ENCODE measurements around the gene IPO11.

IPO11 gene

DNA sequence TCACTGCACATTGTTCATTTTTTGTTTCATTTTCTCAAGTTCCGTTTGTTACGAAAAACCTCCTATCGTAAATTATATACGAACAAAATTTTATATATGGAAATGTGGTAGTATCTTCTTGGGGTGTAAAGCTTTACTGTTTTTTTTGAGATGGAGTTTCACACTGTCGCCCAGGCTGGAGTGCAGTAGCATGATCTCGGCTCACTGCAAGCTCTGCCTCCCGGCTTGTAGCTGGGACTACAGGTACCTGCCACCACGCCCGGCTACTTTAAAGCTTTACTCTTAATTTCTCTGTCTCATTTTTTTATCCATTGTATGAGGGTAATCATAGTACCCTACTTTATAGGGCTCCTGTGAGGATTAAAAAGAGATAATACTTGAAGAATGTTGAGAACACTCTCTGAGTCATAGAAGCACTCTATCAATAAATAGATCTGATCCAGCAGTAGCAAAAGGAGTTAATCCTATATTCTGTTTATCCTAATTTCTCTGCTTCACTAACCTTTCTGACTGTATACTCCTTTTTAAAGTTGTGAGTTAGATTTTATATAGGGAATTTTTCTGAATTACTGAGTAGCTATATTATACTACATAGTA lies 160.5 kb downstream of the IPO11 start:
- DNase-seq (ENCODE audit: low spot score) = no peak

DNA sequence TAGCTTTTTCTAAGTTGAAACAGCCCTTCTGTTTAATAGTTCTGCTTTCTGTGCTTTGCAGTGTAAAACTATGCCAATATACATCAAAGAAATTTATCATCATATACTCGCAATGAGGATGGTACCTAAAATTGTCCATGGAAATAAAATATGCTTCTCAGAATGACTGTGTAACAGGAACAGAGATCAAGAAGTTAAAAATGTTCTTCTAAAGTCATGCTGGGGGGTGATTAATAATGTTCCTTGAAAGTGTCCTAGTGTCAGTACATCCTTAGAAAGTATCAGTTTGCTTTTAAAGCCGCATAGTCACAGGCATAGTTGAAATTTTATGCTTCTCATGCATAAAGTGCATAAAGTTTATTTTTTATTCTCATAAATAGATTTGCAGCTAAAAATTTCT lies 162.0 kb downstream of the IPO11 start:
- DNase-seq (ENCODE audit: low spot score) = no peak

- no peak for DNase-seq (ENCODE audit: low spot score)
These were observed 162.5 kb downstream of the IPO11 start for GRCh38 chr5:62575066-62575465.

- no peak for DNase-seq (ENCODE audit: low spot score)
These were observed 162.9 kb downstream of the IPO11 start for GRCh38 chr5:62575489-62575888.

DNA sequence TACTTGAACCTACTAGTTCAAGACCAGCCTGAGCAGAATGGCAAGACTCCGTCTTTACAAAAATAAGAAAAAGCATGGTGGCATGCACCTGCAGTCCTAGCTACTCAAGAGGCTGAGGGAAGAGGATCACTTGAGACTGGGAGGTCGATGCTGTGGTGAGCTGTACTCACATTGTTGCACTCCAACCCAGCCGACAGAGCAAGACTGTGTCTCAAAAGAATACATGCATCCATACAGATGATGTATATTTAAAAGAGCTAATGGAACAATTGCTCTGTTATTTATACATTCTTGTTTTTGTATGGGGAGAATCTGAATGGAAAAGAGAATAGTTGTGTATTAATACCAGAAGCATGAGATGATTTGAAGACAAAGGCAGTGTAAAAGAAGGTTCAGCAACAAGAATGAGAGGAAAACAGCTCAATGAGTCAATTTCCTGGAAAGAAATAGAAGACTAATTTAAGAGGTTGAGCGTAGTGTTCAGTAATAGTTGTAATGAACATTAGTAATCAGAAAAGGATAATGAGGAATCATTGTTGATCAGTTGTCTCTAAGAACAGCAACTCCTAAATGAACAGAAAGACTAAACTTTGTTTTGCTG lies 164.1 kb downstream of the IPO11 start:
- no peak for DNase-seq (ENCODE audit: low spot score)

- DNase-seq (ENCODE audit: low spot score) = no peak
These were observed 164.9 kb downstream of the IPO11 start for GRCh38 chr5:62577488-62577887.

DNA sequence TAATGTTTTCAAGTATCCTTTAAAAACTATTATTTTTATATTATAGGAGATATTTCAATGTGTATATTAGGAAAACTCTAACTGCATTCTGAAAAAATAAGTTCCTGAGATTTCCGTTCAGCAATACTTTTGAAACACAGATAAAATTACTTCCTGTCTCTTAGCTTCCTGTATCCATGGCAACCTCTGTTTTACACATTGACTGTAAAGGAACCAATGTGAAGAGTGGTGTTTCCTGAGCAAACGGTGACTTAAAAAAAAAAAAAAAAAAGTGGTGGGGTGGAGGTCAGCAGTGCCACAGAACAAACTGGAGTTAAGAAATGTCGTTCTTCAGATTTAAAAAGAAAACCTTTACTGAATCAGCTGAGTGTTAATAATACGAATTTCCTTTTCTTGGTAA lies 166.0 kb downstream of the IPO11 start, which contains the start of gene LRRC70:
Gene LRRC70 (plus strand): TSS at position 280 of the 400 bp plus-strand sequence. CDS start 620 bp downstream, outside the sequence.
- DNase-seq (ENCODE audit: low spot score) = no peak

- DNase-seq (ENCODE audit: low spot score) = no peak
These were observed 167.2 kb downstream of the IPO11 start for GRCh38 chr5:62579761-62580160.

- no peak for DNase-seq (ENCODE audit: low spot score)
These were observed 169.5 kb downstream of the IPO11 start for GRCh38 chr5:62581836-62582597.

DNA sequence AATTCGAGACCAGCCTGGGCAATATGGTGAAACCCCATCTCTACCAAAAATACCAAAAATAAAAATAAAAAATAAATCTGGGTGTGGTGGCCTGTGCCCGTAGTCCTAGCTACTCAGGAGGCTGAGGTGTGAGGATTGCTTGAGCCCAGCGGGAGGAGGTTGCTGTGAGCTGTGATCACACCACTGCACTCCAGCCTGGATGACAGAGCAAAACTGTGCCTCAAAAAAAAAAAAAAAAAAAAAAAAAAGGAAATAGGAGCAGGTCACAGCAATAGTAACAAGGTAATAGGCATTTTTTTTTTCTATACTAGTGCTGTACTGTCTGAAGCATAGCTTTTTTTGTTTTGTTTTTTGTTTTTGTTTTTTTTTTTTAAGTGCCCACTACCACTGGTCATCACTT lies 171.8 kb downstream of the IPO11 start:
- DNase-seq (ENCODE audit: low spot score) = no peak

GRCh38 chr5:62585306-62585705 lies 172.7 kb downstream of the IPO11 start:
- DNase-seq (ENCODE audit: low spot score) = no peak

DNA sequence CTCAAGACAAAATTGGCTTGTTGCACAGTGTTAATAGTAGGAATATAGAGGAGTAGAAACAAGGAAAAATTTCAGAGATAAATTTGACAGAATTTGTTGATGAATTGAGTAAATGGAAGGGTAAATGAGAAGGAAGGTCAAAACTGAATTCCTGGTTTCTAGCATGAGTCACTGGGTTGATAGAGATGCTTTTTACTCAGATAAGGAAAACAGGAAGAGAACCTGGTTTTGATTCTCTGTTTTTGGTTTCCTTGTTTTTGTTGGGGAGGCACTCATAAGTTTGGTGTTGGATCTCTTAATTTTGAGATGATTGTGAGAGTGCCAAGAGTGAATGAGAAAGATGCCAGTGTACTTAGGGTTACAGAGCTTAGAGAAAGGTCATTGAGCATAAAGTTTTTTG lies 173.2 kb downstream of the IPO11 start:
- DNase-seq (ENCODE audit: low spot score) = no peak

DNA sequence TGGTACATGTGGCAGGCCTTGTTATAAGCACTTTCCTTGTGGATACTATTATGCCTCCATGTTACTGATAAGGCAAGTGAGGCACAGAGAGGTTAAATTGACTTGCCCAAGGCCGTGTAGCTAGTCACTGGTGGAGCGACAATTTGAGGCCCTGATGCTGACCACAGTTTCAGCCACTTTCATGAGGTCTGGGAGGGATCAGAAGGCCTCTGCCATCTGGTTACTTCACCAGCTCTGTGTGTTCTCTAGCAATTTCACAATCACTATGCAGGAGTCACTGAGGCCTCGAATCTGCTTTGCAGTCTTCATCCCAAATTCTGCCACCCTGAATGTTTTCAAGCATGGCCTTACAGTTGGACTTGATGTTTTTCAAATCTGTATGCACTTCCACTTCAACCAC lies 175.2 kb downstream of the IPO11 start:
- DNase-seq (ENCODE audit: low spot score) = no peak

DNA sequence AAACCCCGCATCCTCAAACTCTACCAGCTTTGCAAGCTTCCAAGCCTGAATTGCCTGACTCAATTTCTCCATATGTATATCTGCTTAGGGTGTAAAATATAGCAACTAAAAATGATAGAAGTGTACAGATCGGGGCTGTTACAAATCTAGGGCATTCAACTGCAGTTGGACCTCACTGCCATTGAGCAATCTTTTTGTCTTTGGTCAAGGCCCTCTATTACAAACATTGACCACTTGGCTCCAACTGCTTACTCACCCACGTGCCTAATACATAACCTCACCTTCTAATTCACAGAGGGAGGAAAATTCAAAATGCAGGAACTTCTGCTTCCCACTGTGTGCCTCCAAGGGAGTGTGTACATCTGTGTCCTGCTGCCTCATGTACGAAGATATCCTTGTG lies 176.1 kb downstream of the IPO11 start:
- DNase-seq (ENCODE audit: low spot score) = no peak

GRCh38 chr5:62589504-62589903 lies 176.9 kb downstream of the IPO11 start:
- DNase-seq (ENCODE audit: low spot score) = peak; percentile 24

DNA sequence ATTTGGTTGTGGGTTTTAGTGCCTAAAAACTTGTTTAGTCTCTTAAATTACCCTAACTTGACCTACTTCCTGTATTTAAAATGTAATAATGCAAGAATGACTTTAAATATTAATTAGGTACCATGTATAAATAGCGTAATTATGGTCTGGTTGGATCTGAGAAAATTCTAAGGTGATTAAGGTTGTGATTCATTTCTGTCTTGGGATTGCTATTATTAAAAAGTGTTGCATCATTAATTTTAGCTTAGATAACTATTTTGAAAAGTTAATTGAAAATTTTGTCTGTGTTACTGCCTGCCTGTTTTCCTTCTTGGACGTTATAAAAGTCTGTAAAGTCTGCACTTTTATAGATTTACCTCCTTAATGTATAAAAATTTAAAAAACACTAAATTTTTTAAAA lies 177.8 kb downstream of the IPO11 start:
- DNase-seq (ENCODE audit: low spot score) = no peak

DNA sequence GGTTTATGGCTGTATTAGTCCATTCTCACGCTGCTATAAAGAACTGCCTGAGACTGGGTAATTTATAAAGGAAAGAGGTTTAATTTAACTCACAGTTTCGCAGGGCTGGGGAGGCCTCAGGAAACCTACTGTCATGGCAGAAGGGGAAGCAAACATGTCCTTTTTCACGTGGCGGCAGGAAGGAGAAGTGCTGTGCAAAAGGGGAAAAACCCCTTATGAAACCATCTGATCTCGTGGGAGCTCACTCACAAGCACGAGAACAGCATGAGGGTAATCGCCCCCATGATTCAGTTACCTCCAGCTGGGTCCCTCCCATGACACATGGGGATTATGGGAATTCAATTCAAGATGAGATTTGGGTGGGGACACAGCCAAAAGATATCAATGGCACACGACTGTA lies 180.0 kb downstream of the IPO11 start:
- DNase-seq (ENCODE audit: low spot score) = no peak

DNA sequence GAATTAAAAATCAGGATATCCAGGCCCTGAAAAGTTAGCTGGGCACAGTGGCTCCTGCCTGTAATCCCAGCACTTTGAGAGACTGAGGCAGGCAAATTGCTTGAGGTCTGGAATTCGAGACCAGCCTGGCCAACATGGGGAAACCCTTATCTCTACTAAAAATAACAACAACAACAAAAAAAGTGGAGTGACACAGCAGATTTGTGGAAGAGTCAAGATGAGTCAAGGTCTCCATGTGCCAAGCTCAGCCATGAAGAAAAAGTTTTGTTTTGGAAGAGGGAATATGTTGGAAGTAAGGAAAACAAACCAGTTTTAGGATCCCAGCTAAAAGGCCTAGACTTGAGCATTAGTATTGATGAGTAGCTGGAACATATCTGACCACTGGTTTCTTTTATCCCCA lies 180.8 kb downstream of the IPO11 start:
- peak; percentile 31 for DNase-seq (ENCODE audit: low spot score)

- no peak for DNase-seq (ENCODE audit: low spot score)
These were observed 181.9 kb downstream of the IPO11 start for GRCh38 chr5:62594364-62594984.

- DNase-seq (ENCODE audit: low spot score) = no peak
These were observed 183.5 kb downstream of the IPO11 start for GRCh38 chr5:62596096-62596495.

GRCh38 chr5:62596691-62597090 lies 184.1 kb downstream of the IPO11 start:
- no peak for DNase-seq (ENCODE audit: low spot score)

DNA sequence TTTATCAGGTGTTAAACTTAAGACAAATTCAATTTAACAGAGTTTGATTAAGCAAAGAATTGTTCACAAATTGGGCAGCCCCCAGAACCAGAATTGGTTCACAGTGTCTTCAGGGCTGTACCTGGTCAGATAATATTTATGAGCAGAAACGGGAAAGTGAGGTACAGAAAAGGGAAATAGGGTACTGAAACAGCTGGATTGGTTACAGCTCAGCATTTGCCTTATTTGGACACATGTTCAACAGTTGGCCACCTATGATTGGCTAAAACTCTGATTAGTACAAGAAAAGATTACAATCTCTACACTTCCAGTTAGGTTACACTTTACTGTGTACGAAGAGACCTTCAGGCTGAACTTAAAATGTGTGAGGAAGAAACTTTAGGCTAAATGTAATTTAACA lies 184.8 kb downstream of the IPO11 start:
- DNase-seq (ENCODE audit: low spot score) = no peak
